ENCODE measurements around the gene FAM9B. TPM values are rescaled to one million over a fixed set of nuclear protein-coding genes. Genes with fewer than 3 reads are reported as not detected.

The FAM9B gene
- total RNA-seq, 6 experiments from 2014 or later: 0.34 to 2.3 (median 1.3) TPM

DNA sequence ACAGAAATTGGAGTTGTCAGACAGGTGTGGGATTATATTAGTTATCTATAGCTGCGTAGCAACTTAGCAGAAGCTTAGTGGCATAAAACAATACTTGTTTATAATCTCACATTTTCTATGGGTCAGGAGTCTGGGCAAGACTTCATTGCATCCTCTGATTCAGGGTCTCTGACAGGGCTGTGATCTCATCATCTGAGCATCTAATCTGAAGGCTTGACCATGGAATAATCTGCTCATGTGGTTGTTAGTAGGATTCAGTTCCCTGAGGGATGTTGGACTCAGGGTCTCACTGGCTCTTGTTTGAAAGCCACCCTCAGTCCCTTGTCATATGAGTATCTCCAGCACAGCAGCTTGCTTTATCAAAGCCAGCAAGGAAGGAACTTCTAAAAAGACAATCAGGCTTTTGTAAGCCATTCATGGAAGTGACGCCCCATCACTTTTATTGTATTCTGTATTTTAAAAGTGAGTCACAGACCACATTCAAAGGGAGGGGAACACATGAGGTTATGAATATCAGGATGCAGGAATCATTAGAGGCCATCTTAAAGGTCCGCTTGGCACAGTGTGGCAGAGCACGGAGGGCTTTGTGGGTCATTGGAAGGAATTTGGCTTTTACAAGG is 37.2 kb upstream of the FAM9B start:
- Histone ChIP-seq H3K27me3 (no peaks in the 10 kb centered on the region), H3K4me1 (no peaks in the 10 kb centered on the region), H3K27ac (no peak overlapping the region), H3K36me3 (no peaks in the 10 kb centered on the region), H3K4me3 (no peak overlapping the region), H3K9me3 (no peaks in the 10 kb centered on the region)
- no peak for TF ChIP-seq POLR2A (IDR thresholded peaks at IDR 0.05)
- TF ChIP-seq CTCF (IDR thresholded peaks at IDR 0.05): no peak
- 67% methylated on average over 3 of the region's 4 CpGs for WGBS (ENCODE audit: insufficient coverage, low coverage, low lambda C conversion rate, missing lambda C conversion rate)
- DNase-seq (no peak), ATAC-seq (no peak)
- intact Hi-C loops (cut with DNase I): no loop called here

- intact Hi-C loops (cut with DNase I): no loop called here
- no peaks in the 10 kb centered on the region for H3K27me3 ChIP-seq
- H3K36me3 ChIP-seq: no peaks in the 10 kb centered on the region
- H3K4me1 ChIP-seq: no peaks in the 10 kb centered on the region
- H3K4me3 ChIP-seq: no peak overlapping the region
- 56% methylated on average over 5 of the region's 5 CpGs for WGBS (ENCODE audit: insufficient coverage, low coverage, low lambda C conversion rate, missing lambda C conversion rate)
- TF ChIP-seq POLR2A (IDR thresholded peaks at IDR 0.05): no peak
- no peak for TF ChIP-seq CTCF (IDR thresholded peaks at IDR 0.05)
- DNase-seq (no peak), ATAC-seq (no peak)
- H3K9me3 ChIP-seq: no peaks in the 10 kb centered on the region
- H3K27ac ChIP-seq: no peak overlapping the region
Observed at GRCh38 chrX:9069573-9069972, 35.6 kb upstream of the FAM9B start.

DNA sequence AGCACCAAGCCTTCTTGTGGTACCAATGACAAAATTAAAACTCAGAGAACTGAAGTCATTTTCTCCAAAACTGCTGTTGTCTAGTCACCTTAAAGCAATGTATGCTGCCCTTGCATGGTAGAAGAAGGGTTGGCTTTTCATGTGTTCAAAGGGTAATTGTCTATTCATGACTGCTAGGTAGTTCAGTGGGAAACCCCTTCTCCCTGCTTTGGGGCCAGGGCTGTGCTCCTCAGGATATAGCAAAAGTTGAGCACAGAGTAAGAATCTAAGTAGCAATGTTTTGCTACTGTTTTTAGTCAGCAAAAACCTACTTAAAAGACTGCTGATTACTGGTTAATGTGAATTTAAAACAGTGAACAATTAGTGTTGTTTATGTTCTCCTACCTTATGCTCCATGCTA is 30.8 kb upstream of the FAM9B start:
- no peak overlapping the region for H3K4me3 ChIP-seq
- DNase-seq: no peak
- H3K27ac ChIP-seq: no peak overlapping the region
- H3K4me1 ChIP-seq: no peaks in the 10 kb centered on the region
- no peaks in the 10 kb centered on the region for H3K9me3 ChIP-seq
- H3K36me3 ChIP-seq: no peaks in the 10 kb centered on the region
- H3K27me3 ChIP-seq: no peaks in the 10 kb centered on the region
- intact Hi-C loops (cut with DNase I): no loop called here
- TF ChIP-seq POLR2A (IDR thresholded peaks at IDR 0.05) (no peak), CTCF (IDR thresholded peaks at IDR 0.05) (no peak)
- ATAC-seq: no peak

DNA sequence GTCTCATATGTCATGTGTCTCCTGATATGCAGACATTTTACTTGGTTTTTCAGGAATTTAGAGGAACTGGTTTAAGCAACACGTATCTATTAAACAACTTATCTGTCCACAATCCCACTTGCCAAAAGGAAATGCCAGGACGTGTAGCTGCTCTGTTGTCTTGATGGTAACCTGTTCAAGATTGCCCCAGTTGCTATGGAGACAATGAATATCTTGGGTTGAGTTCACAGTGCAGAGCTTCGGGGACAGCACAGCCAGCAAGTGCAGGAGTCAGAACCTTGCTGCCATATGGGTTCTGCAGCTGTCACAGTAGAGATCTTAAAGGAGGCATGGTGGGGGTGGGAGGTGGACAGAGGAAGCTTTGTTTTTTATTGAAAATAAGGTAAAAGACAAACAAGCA is 28.7 kb upstream of the FAM9B start:
- Histone ChIP-seq H3K36me3 (no peaks in the 10 kb centered on the region), H3K9me3 (no peaks in the 10 kb centered on the region), H3K4me3 (no peak overlapping the region), H3K4me1 (no peaks in the 10 kb centered on the region), H3K27me3 (no peaks in the 10 kb centered on the region), H3K27ac (no peak overlapping the region)
- TF ChIP-seq POLR2A (IDR thresholded peaks at IDR 0.05): no peak
- no peak for TF ChIP-seq CTCF (IDR thresholded peaks at IDR 0.05)
- WGBS (ENCODE audit: insufficient coverage, low coverage, low lambda C conversion rate, missing lambda C conversion rate): 28% methylated on average over 3 of the region's 3 CpGs
- intact Hi-C loops (cut with DNase I): no loop called here
- DNase-seq (no peak), ATAC-seq (no peak)

- Histone ChIP-seq H3K4me1 (no peaks in the 10 kb centered on the region), H3K27me3 (no peaks in the 10 kb centered on the region), H3K4me3 (no peak overlapping the region), H3K27ac (no peak overlapping the region), H3K9me3 (no peaks in the 10 kb centered on the region), H3K36me3 (no peaks in the 10 kb centered on the region)
- ATAC-seq (no peak), DNase-seq (no peak)
- TF ChIP-seq CTCF (IDR thresholded peaks at IDR 0.05) (no peak), POLR2A (IDR thresholded peaks at IDR 0.05) (no peak)
- whole genome bisulfite sequencing (ENCODE audit: insufficient coverage, low coverage, low lambda C conversion rate, missing lambda C conversion rate): 89% methylated on average over 2 of the region's 2 CpGs
- intact Hi-C loops (cut with DNase I): no loop called here
Observed at GRCh38 chrX:9055354-9055753, 21.4 kb upstream of the FAM9B start.

Data from right lobe of liver (tissue), 6 donors.